Measurements from ENCODE around the gene ARHGAP22.
"Not testable (repeated sequence)": the region's sequence is repeated elsewhere in the genome, so short reads cannot be mapped to it uniquely, and the experiment has no call there.

The ARHGAP22 gene

GRCh38 chr10:48648172-48648942 is 43.5 kb upstream of the ARHGAP22 start:
- no peak for FAIRE-seq
- no peak for DNase-seq (ENCODE audit: insufficient read length, low spot score)
- no peak for TF ChIP-seq CTCF (IDR thresholded peaks at IDR 0.05; ENCODE audit: insufficient read depth, missing control alignments)

DNA sequence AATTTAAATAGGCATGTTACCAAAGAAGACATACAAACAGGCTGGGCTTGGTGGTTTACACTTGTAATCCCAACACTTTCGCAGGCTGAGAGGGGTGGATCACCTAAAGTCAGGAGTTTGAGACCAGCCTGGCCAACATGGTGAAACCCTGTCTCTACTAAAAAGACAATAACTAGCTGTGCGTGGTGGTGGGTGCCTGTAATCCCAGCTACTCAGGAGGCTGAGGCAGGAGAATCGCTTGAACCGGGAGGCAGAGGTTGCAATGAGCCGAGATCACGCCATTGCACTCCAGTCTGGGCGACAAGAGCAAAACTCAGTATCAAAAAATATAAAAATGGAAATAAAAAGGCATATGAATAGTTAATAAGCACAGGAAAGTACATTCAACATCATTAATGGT is 42.2 kb upstream of the ARHGAP22 start:
- not testable (repeated sequence) for FAIRE-seq; DNase-seq (ENCODE audit: insufficient read length, low spot score)

GRCh38 chr10:48645600-48645999 is 40.7 kb upstream of the ARHGAP22 start:
- FAIRE-seq (no peak), DNase-seq (ENCODE audit: insufficient read length, low spot score) (no peak)
- TF ChIP-seq CTCF (IDR thresholded peaks at IDR 0.05; ENCODE audit: insufficient read depth, missing control alignments): no peak

GRCh38 chr10:48641099-48641690 is 36.3 kb upstream of the ARHGAP22 start:
- FAIRE-seq: not testable (repeated sequence)

GRCh38 chr10:48640326-48640725 is 35.5 kb upstream of the ARHGAP22 start:
- FAIRE-seq (no peak), DNase-seq (ENCODE audit: insufficient read length, low spot score) (no peak)
- TF ChIP-seq CTCF (IDR thresholded peaks at IDR 0.05; ENCODE audit: insufficient read depth, missing control alignments): no peak

More at GRCh38 chr10:48641099-48641690, 36.3 kb upstream of the ARHGAP22 start:
- not testable (repeated sequence) for DNase-seq (ENCODE audit: insufficient read length, low spot score)

GRCh38 chr10:48639632-48640031 is 34.8 kb upstream of the ARHGAP22 start:
- TF ChIP-seq CTCF (IDR thresholded peaks at IDR 0.05; ENCODE audit: insufficient read depth, missing control alignments): no peak
- no peak for FAIRE-seq
- no peak for DNase-seq (ENCODE audit: insufficient read length, low spot score)

DNA sequence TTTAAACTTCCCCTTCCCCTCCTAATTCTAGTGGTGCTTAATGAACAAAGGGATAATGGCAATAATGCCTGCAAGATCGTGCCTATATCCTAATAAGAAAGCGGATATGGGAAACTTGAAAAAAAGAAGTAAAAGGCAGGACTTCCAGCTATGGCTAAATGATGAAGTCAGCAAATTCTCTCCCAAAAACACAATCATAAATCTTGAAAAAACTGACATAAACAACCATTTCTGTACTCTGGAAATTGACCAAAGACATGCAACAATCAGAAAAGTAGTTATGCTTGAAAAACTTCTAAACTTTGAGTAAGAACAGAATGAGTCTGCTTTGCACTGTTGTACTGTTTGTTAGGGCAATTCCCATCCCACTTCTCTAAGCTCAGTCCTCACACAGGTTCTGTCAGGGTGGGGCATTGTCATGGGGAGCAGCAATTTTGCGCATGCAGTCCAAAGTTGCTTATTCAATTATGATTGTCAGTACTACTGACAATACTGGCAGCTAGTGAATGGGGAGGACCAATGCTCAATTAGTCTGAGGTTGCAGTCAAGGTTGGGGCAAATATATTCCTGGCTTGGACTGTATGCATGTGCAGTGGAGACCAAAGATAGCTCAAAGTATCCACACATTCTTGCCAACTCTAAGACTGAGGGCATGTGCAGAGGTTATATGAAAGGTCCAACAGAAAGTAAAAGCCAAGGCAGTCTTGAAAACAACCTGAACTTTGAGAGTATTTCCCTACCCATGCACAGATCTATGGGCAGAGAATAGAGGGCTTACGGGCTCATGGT is 34.1 kb upstream of the ARHGAP22 start:
- FAIRE-seq (no peak), DNase-seq (ENCODE audit: insufficient read length, low spot score) (no peak)
- TF ChIP-seq CTCF (IDR thresholded peaks at IDR 0.05; ENCODE audit: insufficient read depth, missing control alignments): no peak

DNA sequence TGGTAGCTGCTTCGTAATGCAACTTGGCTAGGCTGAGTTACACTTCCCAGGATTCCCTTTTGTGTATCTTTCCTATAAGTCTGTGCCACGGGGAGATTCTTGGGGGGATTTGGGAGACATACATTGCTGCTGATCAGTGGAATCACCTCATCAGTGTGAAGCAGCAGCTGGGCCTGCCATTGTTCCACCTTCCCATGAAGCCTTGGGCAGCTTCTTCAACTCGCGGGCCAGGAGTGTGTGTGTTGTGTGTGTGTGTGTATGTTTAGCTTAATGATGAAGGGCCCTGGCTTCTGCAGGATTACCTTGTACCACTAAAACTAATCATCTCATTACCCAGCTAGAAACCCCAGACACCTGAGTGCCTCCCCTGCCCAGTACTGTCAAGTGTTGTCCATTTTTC is 33.3 kb upstream of the ARHGAP22 start:
- DNase-seq (ENCODE audit: insufficient read length, low spot score) (no peak), FAIRE-seq (no peak)
- TF ChIP-seq CTCF (IDR thresholded peaks at IDR 0.05; ENCODE audit: insufficient read depth, missing control alignments): no peak

All from D721Med (cell line).